K562 (cell line): ENCODE data around the gene C1orf50. TPM values are rescaled to one million over a fixed set of nuclear protein-coding genes. Genes with fewer than 3 reads are reported as not detected.
A peak's percentile ranks its signal among the peaks of the same experiment; 100 is the strongest.

Experiments
- ATAC-seq: fragments of 200-7000 bp; cut with Tn5 transposase; 3 replicates; pipeline ENCODE4 v1.9.1; 2020; ENCODE audit warnings: moderate library complexity
- BruUV-seq: library from RNA; stranded (reverse); fragments of 400-500 nt; replicated peaks from 2 replicates; lab custom pipeline; 2021; lab: Mats Ljungman, UMichigan
- CTCF ChIA-PET: fragments of 300-600 bp; formaldehyde crosslinking; extraction: SDS; loops from one replicate; lab custom pipeline; 2021; ENCODE audit warnings: low intra/inter-chr PET ratio; lab: Yijun Ruan, JAX
- POLR2A ChIA-PET: fragments of 300-600, 350-650 bp; sonication (Branson Sonifier 250); formaldehyde crosslinking; extraction: SDS; loops from one replicate; lab custom pipeline; 2021; ENCODE audit warnings: antibody characterized with exemption, inconsistent platforms; lab: Yijun Ruan, JAX
- DNase-seq, 4 experiments: peaks; one replicate each; pipeline versions ENCODE4 v3.0.0 to v3.0.0-alpha.2; 2011 to 2018; ENCODE audit warnings: low spot score in 3 of 4, mixed read lengths in 3 of 4; ENCODE audit errors: extremely low read depth in 1 of 4
- FAIRE-seq: peaks from 2 replicates; lab custom pipeline; 2011; peaks lifted over from hg19 to GRCh38; lab: Jason Lieb, UNC
- H2AFZ ChIP-seq: 2 replicates; pipeline ENCODE4 v1.6.0; 2011; ENCODE audit warnings: low read depth, low read length, control low read depth, inconsistent platforms
- H3K27ac ChIP-seq: fragments of 200-600 bp; 3 replicates; pipeline ENCODE4 v1.8.0; 2011; ENCODE audit warnings: low read depth, mild to moderate bottlenecking, control low read depth, inconsistent platforms, low read length, moderate library complexity, mixed read lengths; ENCODE audit errors: extremely low read depth
- H3K27me3 ChIP-seq, 2 experiments: fragments of 300-600 bp in 1 of 2; 2 replicates in 1 of 2; 3 replicates in 1 of 2; pipeline versions ENCODE4 v1.6.0 to v1.8.0; 2011; ENCODE audit warnings: inconsistent platforms in 2 of 2, low read length in 2 of 2, mild to moderate bottlenecking in 1 of 2, mixed read lengths in 1 of 2, moderate library complexity in 1 of 2; ENCODE audit not compliant: control insufficient read depth in 2 of 2, insufficient read depth in 2 of 2
- H3K36me3 ChIP-seq: fragments of 300-600 bp; 3 replicates; pipeline ENCODE4 v1.8.0; 2011; ENCODE audit warnings: mild to moderate bottlenecking, low read length, inconsistent platforms; ENCODE audit not compliant: control insufficient read depth, insufficient read depth
- H3K4me1 ChIP-seq, 2 experiments: fragments of 200-600 bp in 1 of 2; replicated peaks in 1 of 2; 2 replicates in 1 of 2; 3 replicates in 1 of 2; pipeline versions ENCODE4 v1.5.1 to v1.8.0; 2011; ENCODE audit warnings: inconsistent platforms in 2 of 2, low read length in 2 of 2, mild to moderate bottlenecking in 1 of 2, mixed read lengths in 1 of 2, moderate library complexity in 1 of 2; ENCODE audit not compliant: control insufficient read depth in 2 of 2, insufficient read depth in 2 of 2
- H3K4me2 ChIP-seq: 2 replicates; pipeline ENCODE4 v1.6.1; 2011; ENCODE audit warnings: low read length, control low read depth, inconsistent platforms, mixed read lengths; ENCODE audit not compliant: insufficient read depth
- H3K4me3 ChIP-seq: fragments of 200-600 bp; sonication (generic), shearing (Covaris generic); 2 replicates; pipeline ENCODE4 v1.5.1; 2016; ENCODE audit warnings: control low read depth, inconsistent platforms
- H3K79me2 ChIP-seq: fragments of 200-600 bp; 3 replicates; pipeline ENCODE4 v1.8.0; 2011; ENCODE audit warnings: low read length, inconsistent platforms; ENCODE audit not compliant: control insufficient read depth, insufficient read depth
- H3K9ac ChIP-seq, 2 experiments: 2 replicates each; pipeline versions ENCODE4 v1.6.0 to v1.6.1; 2011; ENCODE audit warnings: low read depth in 2 of 2, low read length in 2 of 2, control low read depth in 1 of 2, inconsistent platforms in 1 of 2, mild to moderate bottlenecking in 1 of 2, mixed read lengths in 1 of 2; ENCODE audit not compliant: insufficient read depth in 1 of 2
- H3K9me1 ChIP-seq: one replicate; pipeline ENCODE4 v1.6.0; 2011; ENCODE audit warnings: inconsistent platforms, mild to moderate bottlenecking, low read length, moderate library complexity; ENCODE audit not compliant: control insufficient read depth, insufficient read depth
- H3K9me3 ChIP-seq: replicated peaks from 2 replicates; pipeline ENCODE4 v1.5.1; 2011; ENCODE audit warnings: low read depth, low read length, inconsistent platforms; ENCODE audit not compliant: control insufficient read depth, insufficient read depth
- H4K20me1 ChIP-seq: replicated peaks from 2 replicates; pipeline ENCODE4 v1.6.1; 2011; ENCODE audit warnings: low read length, inconsistent platforms, mixed read lengths; ENCODE audit not compliant: control insufficient read depth, insufficient read depth
- ELF2 ChIP-seq: fragments of 250-450 bp; sonication (Bioruptor Pico); IDR thresholded peaks from 2 replicates; pipeline ENCODE4 v1.5.0; 2021; ENCODE audit warnings: mild to moderate bottlenecking
- IRF1 ChIP-seq: sonication (generic); formaldehyde crosslinking; IDR thresholded peaks from 2 replicates; pipeline ENCODE4 v1.8.0; 2022; ENCODE audit warnings: missing genetic modification reagents, mild to moderate bottlenecking, borderline replicate concordance
- MCM3 ChIP-seq: fragments of 450-650 bp; IDR thresholded peaks from 2 replicates; pipeline ENCODE4 v1.6.1; 2016
- NFE2 ChIP-seq: IDR thresholded peaks from 2 replicates; pipeline ENCODE4 v1.6.1; 2014; ENCODE audit warnings: antibody characterized with exemption, low read depth
- RREB1 ChIP-seq: fragments of 250-450 bp; sonication (Bioruptor Pico); IDR thresholded peaks from 2 replicates; pipeline ENCODE4 v1.4.0; 2020
- ZKSCAN1 ChIP-seq: fragments of 150-350 bp; IDR thresholded peaks from 2 replicates; pipeline ENCODE4 v1.6.1; 2016; ENCODE audit warnings: low read depth, low read length
- ZNF318 ChIP-seq, 2 experiments: fragments of 450-650 bp; IDR thresholded peaks; 2 replicates each; pipeline ENCODE4 v1.6.1; 2016; ENCODE audit warnings: mild to moderate bottlenecking in 2 of 2, borderline replicate concordance in 1 of 2, low read depth in 1 of 2, moderate library complexity in 1 of 2
- WGBS: fragments of 100-300 bp; shearing (Covaris generic); methylation state at CpG from one replicate; pipeline ENCODE4 v1.1.6; 2016; ENCODE audit warnings: low coverage, mixed read lengths; ENCODE audit not compliant: insufficient coverage; ENCODE audit errors: missing lambda C conversion rate; 5-methylcytosine and 5-hydroxymethylcytosine counted together
- in situ Hi-C: fragments of 300-500 bp; cut with MboI; formaldehyde crosslinking; loops from 4 replicates; pipeline ENCODE4 v1.15.0; 2018; ENCODE audit warnings: inconsistent platforms, mixed read lengths
- intact Hi-C: fragments of 100-400 bp; cut with micrococcal nuclease; formaldehyde crosslinking; loops from 2 replicates; pipeline ENCODE4 v1.14.2; 2022
- polyA plus RNA-seq, 8 experiments: library from polyadenylated mRNA; depleted of rRNA in 4 of 8; stranded (reverse) in 5 of 8; unstranded in 3 of 8; fragments of >200 nt; fragmentation: Nextera tagmentation in 2 of 8; fragmentation: Illumina TruSeq in 1 of 8; extraction: Ambion mirVana in 2 of 8; extraction: Trizol in 1 of 8; gene quantifications; 2 replicates each; pipeline versions ENCODE4 v1.2.1 to v1.2.3, GENCODE V29; 2011 to 2014; ENCODE audit warnings: inconsistent platforms in 1 of 8, missing spikeins in 1 of 8
- total RNA-seq, 7 experiments: library from RNA; depleted of rRNA in 6 of 7; stranded (reverse); fragments of >200 nt in 6 of 7; fragmentation: Illumina TruSeq in 2 of 7; extraction: Trizol in 2 of 7; gene quantifications; 2 replicates each; pipeline versions ENCODE4 v1.2.1 to v1.2.3, GENCODE V29; 2011 to 2021; ENCODE audit warnings: low replicate concordance in 1 of 7

Gene C1orf50
- total and polyA plus RNA-seq, 9 of the 15 experiments (the other 6 are each of a cell fraction or from before 2014, with no cell fraction given) = 0.55 to 13.9 (median 5.2) TPM

- BruUV-seq = no TSS peak
- Histone ChIP-seq H3K4me3 (no peak overlapping the region), H3K27ac (no peak overlapping the region), H3K4me2 (no peak overlapping the region), H2AFZ (no peak overlapping the region), H4K20me1 (peaks cover 5% of the 10 kb centered on the region; the same call in 1 of the 2 replicates), H3K9me1 (peaks cover 5% of the 10 kb centered on the region), H3K4me1 (peaks cover 0 to 36% of the 10 kb centered on the region in 2 experiments; a peak in 3 of 5 replicates), H3K9me3 (no peaks in the 10 kb centered on the region), H3K27me3 (peaks cover 7 to 45% of the 10 kb centered on the region in 2 experiments; a peak in 4 of 5 replicates), H3K9ac (0 out of 4 replicates have a peak overlapping the region, but pooled peaks of 1 of the 2 experiments have one; percentile 8), H3K79me2 (no peaks in the 10 kb centered on the region), H3K36me3 (no peaks in the 10 kb centered on the region)
- no peak for FAIRE-seq
- in situ Hi-C loops = loop anchor here (25.0 kb wide), 1 partner anchor 148 kb away; no protein-coding TSS in a partner anchor
- CTCF ChIA-PET = no interaction called here
- intact Hi-C loops = loop anchor here (10.0 kb wide), 2 partner anchors 390 to 590 kb away; no protein-coding TSS in a partner anchor
- DNase-seq = no peak
- POLR2A ChIA-PET = interaction anchor here (0.8 kb wide), 1 partner anchor 50 kb away, joined by 3 read pairs; no protein-coding TSS in a partner anchor
- no peak for ATAC-seq
- 13% methylated on average over 11 of the region's 11 CpGs for WGBS
- no peak for TF ChIP-seq ZKSCAN1
- no peak for TF ChIP-seq NFE2
- TF ChIP-seq MCM3 = no peak
- TF ChIP-seq RREB1 (CRISPR knock-in tag) = no peak
- TF ChIP-seq ELF2 (CRISPR knock-in tag) = no peak
- no peak for TF ChIP-seq IRF1 (CRISPR knock-in tag)
- TF ChIP-seq ZNF318 (IDR thresholded peaks at IDR 0.05; ENCODE audit: borderline replicate concordance in 1 of 2, low read depth in 1 of 2) = no peak
Measured at GRCh38 chr1:42735056-42735455, 32.0 kb upstream of the C1orf50 start.
